Occipital lobe (tissue), 2 donors: Measurements from ENCODE around the gene PPP1R1B. TPM values are rescaled to one million over a fixed set of nuclear protein-coding genes. Genes with fewer than 3 reads are reported as not detected.

Experiments
- DNase-seq: peaks from one replicate; lab custom pipeline; 2025; lab: John Stamatoyannopoulos, UW
- total RNA-seq: library from RNA; depleted of rRNA; stranded (reverse); fragments of >200 nt; gene quantifications from one replicate; pipeline ENCODE4 v1.2.3, GENCODE V29; 2014

PPP1R1B gene
- total RNA-seq, 1 donor from 2014 or later, result 8.1 TPM

DNA sequence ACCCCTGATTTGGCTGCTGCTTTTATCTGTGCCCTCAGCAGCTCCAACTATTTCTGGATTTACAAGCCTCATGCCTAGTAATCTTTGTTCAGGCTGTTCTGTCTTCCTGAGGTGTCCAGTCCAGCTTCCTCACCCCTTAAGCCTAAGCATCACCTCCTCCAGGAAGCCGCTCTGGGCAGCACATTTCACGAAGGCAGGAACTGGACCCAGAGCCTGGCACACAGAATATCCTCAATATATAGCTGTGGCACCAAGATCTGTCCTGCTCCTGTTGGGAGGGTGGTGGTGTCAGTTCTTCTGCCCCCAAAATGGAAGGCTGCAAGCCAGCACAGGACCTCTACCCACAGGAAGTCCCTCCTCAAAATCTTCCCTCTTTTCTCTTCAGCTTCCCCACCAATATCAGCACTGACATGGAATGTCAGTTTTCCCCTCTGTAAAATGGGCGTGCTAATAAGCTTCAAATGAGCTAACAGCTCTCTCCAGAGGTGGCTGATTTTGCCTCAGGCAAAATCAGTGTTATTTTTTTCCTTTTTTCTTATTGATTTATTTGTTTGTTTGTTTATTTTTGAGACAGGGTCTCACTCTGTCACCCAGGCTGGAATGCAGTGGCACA is 12.1 kb upstream of the PPP1R1B start:
- DNase-seq, result no peak

DNA sequence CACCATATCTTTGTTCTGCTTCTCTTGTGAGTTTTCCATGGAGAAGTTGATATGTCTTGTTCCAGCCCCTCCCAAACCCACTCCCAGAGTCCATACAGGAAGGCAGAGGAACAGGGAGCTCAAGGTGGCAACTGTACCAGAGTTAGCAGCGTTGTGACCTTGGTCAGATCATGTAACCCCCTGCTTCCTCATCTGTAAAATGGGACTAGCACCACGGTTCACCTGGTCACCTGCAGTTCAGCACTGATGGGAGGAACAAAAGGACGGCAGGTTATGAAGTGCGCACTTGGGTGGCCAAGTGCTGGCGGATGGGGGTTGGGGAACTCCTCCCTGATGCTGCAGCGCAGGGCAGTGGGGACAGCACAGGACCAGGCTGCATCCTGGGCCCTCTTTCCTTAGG is 11.3 kb upstream of the PPP1R1B start:
- DNase-seq, result no peak

GRCh38 chr17:39617100-39617445 is 9.7 kb upstream of the PPP1R1B start:
- no peak for DNase-seq

DNA sequence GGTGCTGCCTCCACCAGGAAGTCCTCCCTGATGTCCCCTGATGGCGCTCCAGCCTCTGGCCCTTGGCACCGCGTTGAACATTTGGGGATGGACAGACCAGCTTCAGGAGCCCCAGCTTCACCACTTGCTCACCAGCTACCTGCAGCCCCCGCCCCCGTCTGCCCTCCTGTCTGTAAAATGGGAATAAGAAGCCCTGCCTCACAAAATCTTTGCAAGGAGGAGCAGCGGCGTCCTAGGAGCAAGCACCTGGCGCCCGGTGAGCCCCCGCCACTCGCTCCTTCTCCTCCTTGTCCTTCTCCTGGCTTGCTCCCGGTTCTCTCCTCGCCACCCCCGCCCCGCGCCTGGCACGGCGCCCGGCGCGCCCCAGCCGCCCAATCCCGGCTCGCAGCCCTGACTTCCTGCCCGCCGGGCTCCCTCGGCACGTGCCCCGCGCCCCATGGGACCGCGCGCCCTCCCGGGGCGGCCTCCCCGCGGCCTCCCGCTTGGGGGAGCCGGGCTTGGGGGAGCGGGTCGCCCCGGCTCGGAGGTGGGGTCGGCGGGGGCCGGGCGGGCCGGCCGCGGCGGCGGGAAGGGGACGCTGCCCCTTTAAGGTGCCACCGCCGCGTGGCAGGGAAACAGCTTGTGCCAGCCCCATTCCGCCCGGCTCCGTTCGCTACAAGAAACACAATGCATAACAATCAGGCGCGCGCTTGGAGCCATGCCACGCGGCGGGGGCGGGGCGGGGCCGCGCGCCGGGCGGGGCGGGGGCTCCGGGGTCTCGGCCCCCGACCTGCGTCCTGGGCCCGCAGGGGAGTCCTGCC is 9.1 kb upstream of the PPP1R1B start:
- peak; percentile 41 for DNase-seq

DNA sequence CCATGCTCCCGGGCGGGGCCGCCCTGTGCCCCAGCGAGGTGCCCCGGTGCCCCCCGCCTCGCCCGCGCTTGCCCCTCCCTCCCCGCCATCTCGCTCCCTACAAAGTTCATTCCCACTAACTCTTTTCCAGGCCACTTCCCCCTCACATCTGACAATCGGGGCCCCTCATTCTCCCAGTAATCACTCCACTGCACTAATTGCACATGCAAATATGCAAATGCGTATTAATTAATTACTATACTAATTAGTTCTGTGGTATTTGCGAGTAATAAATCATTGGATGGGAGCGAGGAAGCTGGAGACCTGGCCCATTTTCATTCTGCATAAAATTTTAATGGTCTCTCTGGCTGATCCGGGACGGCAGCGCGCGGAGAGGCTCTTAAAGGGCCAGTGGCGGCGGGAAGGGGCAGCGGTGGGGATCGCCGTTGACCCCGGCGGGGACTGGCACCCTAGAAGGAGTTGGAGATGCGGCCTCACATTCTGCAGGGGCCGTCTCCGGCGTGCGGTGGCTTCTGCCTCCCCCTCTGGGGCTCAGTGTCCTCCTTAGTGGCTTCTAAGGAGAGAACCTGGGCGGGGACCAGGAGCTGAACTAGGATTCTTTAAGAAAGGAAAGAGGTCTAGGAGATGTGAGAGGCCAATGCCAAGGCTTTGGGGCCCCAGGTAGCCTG is 8.4 kb upstream of the PPP1R1B start:
- no peak for DNase-seq

GRCh38 chr17:39618956-39619785 is 7.6 kb upstream of the PPP1R1B start:
- DNase-seq, result no peak

GRCh38 chr17:39619786-39620101 is 7.0 kb upstream of the PPP1R1B start:
- no peak for DNase-seq

- DNase-seq, result peak; percentile 79
These were observed 5.0 kb upstream of the PPP1R1B start for GRCh38 chr17:39621523-39622379.

DNA sequence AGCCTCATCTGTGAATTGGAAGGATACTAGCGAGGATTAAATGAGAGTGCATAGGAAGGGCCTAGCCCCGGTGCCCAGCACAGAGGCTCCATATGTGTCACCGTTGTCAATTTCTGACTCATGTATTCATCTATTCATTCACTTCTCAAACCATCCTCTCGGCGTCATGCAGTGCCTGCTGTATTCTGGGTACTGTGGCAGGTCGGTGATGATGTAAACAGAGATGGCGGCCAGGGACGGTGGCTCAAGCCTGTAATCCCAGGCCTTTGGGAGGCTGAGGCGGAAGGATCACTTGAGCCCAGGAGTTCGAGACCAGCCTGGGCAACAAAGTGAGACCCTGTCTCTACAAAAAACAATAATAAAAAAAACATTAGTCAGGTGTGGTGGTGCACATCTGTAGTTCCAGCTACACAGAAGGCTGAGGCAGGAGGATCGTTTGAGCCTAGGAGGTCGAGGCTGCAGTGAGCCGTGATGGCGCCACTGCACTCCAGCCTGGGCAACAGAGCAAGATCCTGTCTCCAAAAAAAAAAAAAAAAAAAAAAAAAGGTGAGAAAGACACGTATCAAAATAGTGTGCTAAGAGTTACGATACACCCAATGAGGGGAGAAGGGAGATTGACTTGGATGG is 4.3 kb upstream of the PPP1R1B start:
- DNase-seq, result no peak

DNA sequence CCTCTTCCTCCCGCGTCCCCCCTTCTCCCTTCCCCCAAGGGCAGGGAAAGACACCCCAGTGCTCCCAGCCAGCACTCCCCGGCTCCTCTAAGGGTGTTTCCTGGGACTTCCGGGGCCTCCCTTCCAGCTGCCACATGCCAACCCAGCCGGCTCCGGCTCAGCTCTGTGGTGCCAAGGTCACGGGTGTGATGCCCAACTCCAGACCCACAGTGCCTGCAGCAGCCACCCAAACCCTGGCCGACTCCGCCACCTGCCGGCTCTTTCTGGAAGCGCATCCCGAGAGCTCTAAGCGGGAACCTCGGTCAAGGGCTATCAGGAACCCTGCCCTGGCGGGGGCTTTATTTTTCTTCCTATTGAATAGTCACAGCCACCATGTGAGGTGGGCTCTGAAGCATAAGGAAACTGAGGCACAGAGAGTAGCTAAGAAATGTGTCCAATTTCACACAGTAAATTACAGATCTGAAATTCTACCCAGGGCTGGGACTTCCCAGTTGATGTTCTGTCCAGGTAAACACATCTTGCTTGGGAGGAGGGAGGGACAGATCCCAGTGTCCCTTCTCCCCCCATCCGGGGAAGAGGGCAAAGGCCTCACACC is 3.3 kb upstream of the PPP1R1B start:
- peak; percentile 85 for DNase-seq

GRCh38 chr17:39624313-39624712 is 2.4 kb upstream of the PPP1R1B start:
- no peak for DNase-seq

DNA sequence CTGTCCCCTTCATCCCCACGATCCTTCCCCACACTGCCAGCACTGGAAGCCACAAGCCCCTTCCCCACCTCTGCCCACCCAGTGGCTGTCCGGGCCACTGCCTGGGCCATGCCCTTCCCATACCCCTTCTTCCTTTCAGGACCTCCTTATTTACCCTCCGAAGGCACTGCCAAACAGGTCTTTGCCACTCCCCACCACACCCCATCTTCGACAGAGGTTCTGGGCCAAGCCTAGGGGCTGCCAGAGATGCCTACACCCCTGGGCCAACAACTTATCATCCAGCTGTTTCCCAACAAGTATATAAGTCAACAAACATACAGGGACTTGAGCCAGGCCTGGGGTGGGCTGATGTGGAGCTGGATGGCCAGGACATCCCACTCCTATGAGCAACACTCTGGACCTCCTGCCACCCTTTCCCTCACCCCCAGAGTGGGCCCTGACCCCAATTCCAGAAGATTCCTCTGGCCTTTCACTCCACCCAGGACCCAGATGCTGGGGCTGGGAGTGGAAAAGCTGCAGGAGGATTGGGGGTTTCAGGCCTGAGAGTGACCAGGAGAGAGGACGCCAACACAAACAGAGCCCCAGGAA is 1.5 kb upstream of the PPP1R1B start:
- DNase-seq, result no peak

GRCh38 chr17:39627047-39627711 is 427 bp downstream of the PPP1R1B start:
- DNase-seq, result no peak

- no peak for DNase-seq
These were observed 1.2 kb downstream of the PPP1R1B start for GRCh38 chr17:39627712-39628516.

- DNase-seq, result no peak
These were observed 2.1 kb downstream of the PPP1R1B start for GRCh38 chr17:39628655-39629493.

GRCh38 chr17:39629494-39629880 is 2.7 kb downstream of the PPP1R1B start:
- DNase-seq, result no peak

DNA sequence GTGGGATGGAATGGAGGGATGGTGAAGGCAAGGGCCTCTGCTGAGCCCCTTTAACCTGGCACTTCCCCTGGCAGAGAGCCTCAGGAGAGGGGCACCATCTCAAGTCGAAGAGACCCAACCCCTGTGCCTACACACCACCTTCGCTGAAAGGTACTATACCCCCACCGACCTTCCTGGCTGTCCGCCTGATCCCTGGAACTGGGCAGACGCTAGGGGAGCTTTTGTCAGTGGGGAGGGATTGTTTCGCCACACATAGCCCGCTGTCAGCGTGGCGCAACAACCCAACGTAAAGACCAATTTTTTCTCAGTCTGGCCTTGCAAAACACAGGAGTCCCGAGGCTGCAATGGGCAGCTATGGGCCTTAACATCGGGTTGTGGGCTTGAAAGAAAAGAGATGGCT is 3.1 kb downstream of the PPP1R1B start:
- no peak for DNase-seq
